H1 (cell line): Measurements from ENCODE around the gene TMEM131L.

Experiments used
- ATF2 ChIP-seq: IDR thresholded peaks from 2 replicates; pipeline ENCODE4 v1.6.1; 2012; ENCODE audit warnings: low read length, inconsistent platforms
- ATF3 ChIP-seq: IDR thresholded peaks from 2 replicates; pipeline ENCODE4 v1.6.1; 2011; ENCODE audit warnings: low read depth, mild to moderate bottlenecking, low read length; ENCODE audit not compliant: insufficient read depth
- CTCF ChIP-seq, 3 experiments: IDR thresholded peaks; 1 replicate in 2 of 3; 2 replicates in 1 of 3; pipeline versions ENCODE4 v1.5.1 to v1.6.1; 2011; ENCODE audit warnings: low read length in 3 of 3, mild to moderate bottlenecking in 3 of 3, inconsistent platforms in 2 of 3, low read depth in 1 of 3, moderate library complexity in 1 of 3; ENCODE audit not compliant: insufficient read depth in 1 of 3; ENCODE audit errors: control extremely low read depth in 1 of 3
- EP300 ChIP-seq, 2 experiments: IDR thresholded peaks; 1 replicate in 1 of 2; 2 replicates in 1 of 2; pipeline ENCODE4 v1.6.1; 2011 to 2012; ENCODE audit warnings: low read depth in 2 of 2, low read length in 2 of 2, mild to moderate bottlenecking in 2 of 2, borderline replicate concordance in 1 of 2, inconsistent platforms in 1 of 2, moderate library complexity in 1 of 2
- POLR2A ChIP-seq, 2 experiments: IDR thresholded peaks; 1 replicate in 1 of 2; 2 replicates in 1 of 2; pipeline ENCODE4 v1.6.1; 2011; ENCODE audit warnings: low read depth in 2 of 2, low read length in 2 of 2, mild to moderate bottlenecking in 2 of 2; ENCODE audit errors: control extremely low read depth in 1 of 2
- SIRT6 ChIP-seq: IDR thresholded peaks from one replicate; pipeline ENCODE4 v1.7.1; 2012; ENCODE audit warnings: low read length, inconsistent platforms
- SRF ChIP-seq: IDR thresholded peaks from 2 replicates; pipeline ENCODE4 v1.6.1; 2011; ENCODE audit warnings: mild to moderate bottlenecking, low read depth, low read length, moderate library complexity
- ZNF274 ChIP-seq: IDR thresholded peaks from 2 replicates; pipeline ENCODE4 v1.7.0; 2012; ENCODE audit warnings: low read length, borderline replicate concordance; ENCODE audit errors: extremely low read depth

GRCh38 chr4:153641532-153641931 lies 175.4 kb downstream of the TMEM131L start:
- TF ChIP-seq ATF2 (no peak), ATF3 (no peak), SRF (no peak), SIRT6 (no peak), EP300 (IDR thresholded peaks at IDR 0.05; ENCODE audit: borderline replicate concordance in 1 of 2, low read depth in 2 of 2, low read length in 2 of 2) (no peak), CTCF (IDR thresholded peaks at IDR 0.05; ENCODE audit: control extremely low read depth in 1 of 3, insufficient read depth in 1 of 3, low read depth in 1 of 3, low read length in 3 of 3) (no peak), POLR2A (IDR thresholded peaks at IDR 0.05; ENCODE audit: control extremely low read depth in 1 of 2, low read depth in 2 of 2, low read length in 2 of 2) (no peak), ZNF274 (no peak)
